ENCODE measurements around the gene SERPINA12. TPM values are rescaled to one million over a fixed set of nuclear protein-coding genes. Genes with fewer than 3 reads are reported as not detected.
"Not testable (repeated sequence)": the region's sequence is repeated elsewhere in the genome, so short reads cannot be mapped to it uniquely, and the experiment has no call there.

The SERPINA12 gene
- total RNA-seq, 2 donors from 2014 or later = not detected

- Mint-ChIP-seq H3K27me3 (ENCODE audit: low read depth) (peaks cover 16% of the 10 kb centered on the region), H3K9me3 (peaks cover 3 to 14% of the 10 kb centered on the region in 2 donors), H3K36me3 (ENCODE audit: insufficient read depth in 2 of 2) (peaks cover 0 to 4% of the 10 kb centered on the region in 2 donors), H3K27ac (no peak overlapping the region), H3K4me3 (no peak overlapping the region), H3K4me1 (ENCODE audit: low read depth) (no peaks in the 10 kb centered on the region)
- no peak for ATAC-seq (replicated peaks in 1 of 2)
- DNase-seq = no peak
These were observed 13.0 kb upstream of the SERPINA12 start for GRCh38 chr14:94522115-94522724.

- Mint-ChIP-seq H3K9me3 (peaks cover 3 to 14% of the 10 kb centered on the region in 2 donors), H3K27ac (no peak overlapping the region), H3K4me1 (ENCODE audit: low read depth) (no peaks in the 10 kb centered on the region), H3K4me3 (no peak overlapping the region), H3K27me3 (ENCODE audit: low read depth) (peaks cover 11% of the 10 kb centered on the region), H3K36me3 (ENCODE audit: insufficient read depth in 2 of 2) (peaks cover 0 to 4% of the 10 kb centered on the region in 2 donors)
- DNase-seq (no peak), ATAC-seq (replicated peaks in 1 of 2) (no peak)
These were observed 12.3 kb upstream of the SERPINA12 start for GRCh38 chr14:94521375-94522114.

- Mint-ChIP-seq H3K36me3 (ENCODE audit: insufficient read depth in 2 of 2) (peaks cover 0 to 4% of the 10 kb centered on the region in 2 donors), H3K27ac (no peak overlapping the region), H3K9me3 (peaks cover 2 to 14% of the 10 kb centered on the region in 2 donors), H3K27me3 (ENCODE audit: low read depth) (no peaks in the 10 kb centered on the region), H3K4me3 (no peak overlapping the region), H3K4me1 (ENCODE audit: low read depth) (no peaks in the 10 kb centered on the region)
- ATAC-seq (replicated peaks in 1 of 2) = no peak
- DNase-seq = no peak
These were observed 8.5 kb upstream of the SERPINA12 start for GRCh38 chr14:94517641-94518257.

GRCh38 chr14:94517248-94517640, 8.0 kb upstream of the SERPINA12 start:
- Mint-ChIP-seq H3K9me3 (peaks cover 2 to 14% of the 10 kb centered on the region in 2 donors), H3K27me3 (ENCODE audit: low read depth) (no peaks in the 10 kb centered on the region), H3K4me3 (no peak overlapping the region), H3K4me1 (ENCODE audit: low read depth) (no peaks in the 10 kb centered on the region), H3K27ac (no peak overlapping the region), H3K36me3 (ENCODE audit: insufficient read depth in 2 of 2) (peaks cover 0 to 4% of the 10 kb centered on the region in 2 donors)
- no peak for DNase-seq
- ATAC-seq (replicated peaks in 1 of 2) = no peak

- DNase-seq (no peak), ATAC-seq (replicated peaks in 1 of 2) (no peak)
- H3K36me3 Mint-ChIP-seq (ENCODE audit: insufficient read depth in 2 of 2) = peaks cover 0 to 4% of the 10 kb centered on the region in 2 donors
- no peaks in the 10 kb centered on the region for H3K27me3 Mint-ChIP-seq (ENCODE audit: low read depth)
- no peak overlapping the region for H3K27ac Mint-ChIP-seq
- H3K9me3 Mint-ChIP-seq = peaks cover 2 to 14% of the 10 kb centered on the region in 2 donors
- no peak overlapping the region for H3K4me3 Mint-ChIP-seq
- H3K4me1 Mint-ChIP-seq (ENCODE audit: low read depth) = no peaks in the 10 kb centered on the region
These were observed 6.6 kb upstream of the SERPINA12 start for GRCh38 chr14:94515856-94516255.

- no peaks in the 10 kb centered on the region for H3K4me1 Mint-ChIP-seq (ENCODE audit: low read depth)
- H3K27ac Mint-ChIP-seq = no peak overlapping the region
- DNase-seq = no peak
- H3K36me3 Mint-ChIP-seq (ENCODE audit: insufficient read depth in 2 of 2) = peaks cover 0 to 4% of the 10 kb centered on the region in 2 donors
- no peaks in the 10 kb centered on the region for H3K27me3 Mint-ChIP-seq (ENCODE audit: low read depth)
- no peak for ATAC-seq (replicated peaks in 1 of 2)
- H3K4me3 Mint-ChIP-seq = no peak overlapping the region
- H3K9me3 Mint-ChIP-seq = peaks cover 2 to 14% of the 10 kb centered on the region in 2 donors
These were observed 6.2 kb upstream of the SERPINA12 start for GRCh38 chr14:94515426-94515825.

GRCh38 chr14:94514351-94514750, 5.1 kb upstream of the SERPINA12 start:
- no peak overlapping the region for H3K4me3 Mint-ChIP-seq
- H3K27me3 Mint-ChIP-seq (ENCODE audit: low read depth) = no peaks in the 10 kb centered on the region
- no peak for ATAC-seq (replicated peaks in 1 of 2)
- no peak overlapping the region for H3K27ac Mint-ChIP-seq
- no peak for DNase-seq
- H3K9me3 Mint-ChIP-seq = peaks cover 2 to 6% of the 10 kb centered on the region in 2 donors
- no peaks in the 10 kb centered on the region for H3K4me1 Mint-ChIP-seq (ENCODE audit: low read depth)
- H3K36me3 Mint-ChIP-seq (ENCODE audit: insufficient read depth in 2 of 2) = peaks cover 0 to 2% of the 10 kb centered on the region in 2 donors

- not testable (repeated sequence) for H3K27ac Mint-ChIP-seq; ATAC-seq (replicated peaks in 1 of 2); DNase-seq; H3K36me3 Mint-ChIP-seq (ENCODE audit: insufficient read depth in 2 of 2); H3K4me3 Mint-ChIP-seq; H3K27me3 Mint-ChIP-seq (ENCODE audit: low read depth); H3K4me1 Mint-ChIP-seq (ENCODE audit: low read depth); H3K9me3 Mint-ChIP-seq
These were observed 1.2 kb upstream of the SERPINA12 start for GRCh38 chr14:94510481-94510880.

GRCh38 chr14:94505641-94506040, 3.6 kb downstream of the SERPINA12 start:
- Mint-ChIP-seq H3K4me1 (ENCODE audit: low read depth) (no peaks in the 10 kb centered on the region), H3K27ac (no peak overlapping the region), H3K27me3 (ENCODE audit: low read depth) (no peaks in the 10 kb centered on the region), H3K9me3 (no peaks in the 10 kb centered on the region), H3K4me3 (no peak overlapping the region), H3K36me3 (ENCODE audit: insufficient read depth in 2 of 2) (no peaks in the 10 kb centered on the region)
- no peak for ATAC-seq (replicated peaks in 1 of 2)
- no peak for DNase-seq

- no peaks in the 10 kb centered on the region for H3K4me1 Mint-ChIP-seq (ENCODE audit: low read depth)
- H3K27me3 Mint-ChIP-seq (ENCODE audit: low read depth) = no peaks in the 10 kb centered on the region
- no peaks in the 10 kb centered on the region for H3K36me3 Mint-ChIP-seq (ENCODE audit: insufficient read depth in 2 of 2)
- ATAC-seq (replicated peaks in 1 of 2) (no peak), DNase-seq (no peak)
- no peak overlapping the region for H3K27ac Mint-ChIP-seq
- no peaks in the 10 kb centered on the region for H3K9me3 Mint-ChIP-seq
- H3K4me3 Mint-ChIP-seq = no peak overlapping the region
These were observed 4.1 kb downstream of the SERPINA12 start for GRCh38 chr14:94505206-94505605.

- Mint-ChIP-seq H3K27ac (no peak overlapping the region), H3K4me3 (no peak overlapping the region), H3K9me3 (no peaks in the 10 kb centered on the region), H3K36me3 (ENCODE audit: insufficient read depth in 2 of 2) (no peaks in the 10 kb centered on the region), H3K4me1 (ENCODE audit: low read depth) (no peaks in the 10 kb centered on the region), H3K27me3 (ENCODE audit: low read depth) (no peaks in the 10 kb centered on the region)
- no peak for ATAC-seq (replicated peaks in 1 of 2)
- no peak for DNase-seq
These were observed 7.4 kb downstream of the SERPINA12 start for GRCh38 chr14:94501588-94502516.

- no peaks in the 10 kb centered on the region for H3K9me3 Mint-ChIP-seq
- ATAC-seq (replicated peaks in 1 of 2) (no peak), DNase-seq (no peak)
- no peaks in the 10 kb centered on the region for H3K27me3 Mint-ChIP-seq (ENCODE audit: low read depth)
- no peak overlapping the region for H3K27ac Mint-ChIP-seq
- H3K36me3 Mint-ChIP-seq (ENCODE audit: insufficient read depth in 2 of 2) = no peaks in the 10 kb centered on the region
- no peak overlapping the region for H3K4me3 Mint-ChIP-seq
- H3K4me1 Mint-ChIP-seq (ENCODE audit: low read depth) = no peaks in the 10 kb centered on the region
These were observed 9.0 kb downstream of the SERPINA12 start for GRCh38 chr14:94500264-94500663.

- no peaks in the 10 kb centered on the region for H3K36me3 Mint-ChIP-seq (ENCODE audit: insufficient read depth in 2 of 2)
- no peaks in the 10 kb centered on the region for H3K27me3 Mint-ChIP-seq (ENCODE audit: low read depth)
- no peak for ATAC-seq (replicated peaks in 1 of 2)
These were observed 9.6 kb downstream of the SERPINA12 start for GRCh38 chr14:94499673-94500072.

More at GRCh38 chr14:94499673-94500072, 9.6 kb downstream of the SERPINA12 start:
- Mint-ChIP-seq H3K4me1 (ENCODE audit: low read depth) (no peaks in the 10 kb centered on the region), H3K9me3 (no peaks in the 10 kb centered on the region), H3K4me3 (no peak overlapping the region), H3K27ac (no peak overlapping the region)
- DNase-seq = no peak
